Neural crest cell (in vitro differentiated cells): Measurements from ENCODE around the gene ART3. TPM values are rescaled to one million over a fixed set of nuclear protein-coding genes. Genes with fewer than 3 reads are reported as not detected.

Experiments used
- DNase-seq: peaks from one replicate; pipeline ENCODE4 v3.0.0; 2021; ENCODE audit warnings: low read depth, mixed read lengths, low spot score
- H3K27ac Mint-ChIP-seq: one replicate; pipeline ENCODE4 v1.8.0; 2021; ENCODE audit warnings: mild to moderate bottlenecking, mixed read lengths; ENCODE audit not compliant: unreplicated experiment
- H3K27me3 Mint-ChIP-seq: 2 replicates; pipeline ENCODE4 v1.8.0; 2021; ENCODE audit warnings: low read depth, mild to moderate bottlenecking, mixed read lengths
- H3K36me3 Mint-ChIP-seq: 2 replicates; pipeline ENCODE4 v1.8.0; 2021; ENCODE audit warnings: low read depth, mild to moderate bottlenecking, mixed read lengths
- H3K4me1 Mint-ChIP-seq: 2 replicates; pipeline ENCODE4 v1.8.0; 2021; ENCODE audit warnings: mixed read lengths
- H3K4me3 Mint-ChIP-seq: one replicate; pipeline ENCODE4 v1.8.0; 2021; ENCODE audit warnings: mild to moderate bottlenecking, mixed read lengths
- H3K9me3 Mint-ChIP-seq: 2 replicates; pipeline ENCODE4 v1.8.0; 2021; ENCODE audit warnings: mixed read lengths
- CTCF ChIP-seq: fragments of 200-600 bp; sonication (generic); conservative IDR thresholded peaks from 2 replicates; pipeline ENCODE4 v1.5.0; 2021; ENCODE audit warnings: antibody characterized with exemption, mild to moderate bottlenecking
- total RNA-seq: library from RNA; stranded (reverse); gene quantifications from 2 replicates; pipeline ENCODE4 v1.2.1, GENCODE V29; 2021

ART3 gene
- total RNA-seq, 1 donor from 2014 or later = not detected

GRCh38 chr4:76061421-76061820, 13.1 kb upstream of the ART3 start:
- Mint-ChIP-seq H3K9me3 (no peaks in the 10 kb centered on the region), H3K27ac (no peak overlapping the region), H3K4me1 (no peaks in the 10 kb centered on the region), H3K4me3 (no peak overlapping the region), H3K27me3 (no peaks in the 10 kb centered on the region), H3K36me3 (no peaks in the 10 kb centered on the region)
- no peak for DNase-seq
- TF ChIP-seq CTCF = no peak

GRCh38 chr4:76061982-76062381, 12.5 kb upstream of the ART3 start:
- Mint-ChIP-seq H3K9me3 (no peaks in the 10 kb centered on the region), H3K36me3 (no peaks in the 10 kb centered on the region), H3K27ac (no peak overlapping the region), H3K27me3 (no peaks in the 10 kb centered on the region), H3K4me3 (no peak overlapping the region), H3K4me1 (no peaks in the 10 kb centered on the region)
- DNase-seq = no peak
- no peak for TF ChIP-seq CTCF

DNA sequence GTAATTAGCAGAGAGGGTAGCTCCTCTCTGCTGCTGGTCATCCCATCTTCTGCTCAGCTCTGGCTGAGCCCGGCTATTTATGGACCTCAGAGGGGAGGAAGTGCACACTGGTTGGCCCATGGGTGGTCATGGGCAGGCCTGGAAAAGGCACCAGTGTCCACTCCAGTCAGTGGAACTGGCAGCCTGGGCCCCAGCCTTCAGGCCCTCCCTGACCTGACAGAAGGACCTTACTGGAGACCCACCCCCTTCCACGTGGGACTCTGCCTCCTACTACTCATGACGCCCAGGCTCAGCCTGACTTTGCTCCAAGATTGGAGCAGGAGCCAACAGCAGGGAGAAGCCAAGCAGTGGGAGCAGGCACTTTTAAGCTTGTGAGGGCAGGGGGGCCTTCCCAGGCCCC, 8.0 kb upstream of the ART3 start:
- TF ChIP-seq CTCF = no peak

GRCh38 chr4:76067652-76068286, 6.7 kb upstream of the ART3 start:
- Mint-ChIP-seq H3K36me3 (no peaks in the 10 kb centered on the region), H3K27me3 (no peaks in the 10 kb centered on the region), H3K4me1 (no peaks in the 10 kb centered on the region), H3K9me3 (no peaks in the 10 kb centered on the region), H3K27ac (no peak overlapping the region), H3K4me3 (no peak overlapping the region)
- peak; percentile 71 for DNase-seq
- TF ChIP-seq CTCF = peak; percentile 90

More for the DNA sequence above, 8.0 kb upstream of the ART3 start:
- Mint-ChIP-seq H3K36me3 (no peaks in the 10 kb centered on the region), H3K4me1 (no peaks in the 10 kb centered on the region), H3K4me3 (no peak overlapping the region), H3K27ac (no peak overlapping the region), H3K27me3 (no peaks in the 10 kb centered on the region), H3K9me3 (no peaks in the 10 kb centered on the region)
- DNase-seq = no peak

GRCh38 chr4:76072760-76073159, 1.7 kb upstream of the ART3 start:
- no peaks in the 10 kb centered on the region for H3K9me3 Mint-ChIP-seq
- H3K27me3 Mint-ChIP-seq = no peaks in the 10 kb centered on the region
- no peak overlapping the region for H3K27ac Mint-ChIP-seq
- no peak for TF ChIP-seq CTCF
- no peak overlapping the region for H3K4me3 Mint-ChIP-seq
- H3K36me3 Mint-ChIP-seq = no peaks in the 10 kb centered on the region
- no peak for DNase-seq
- H3K4me1 Mint-ChIP-seq = peaks cover 14% of the 10 kb centered on the region
